Stimulated activated naive CD8-positive, alpha-beta T cell treated with anti-CD3 and anti-CD28 coated beads, Interleukin-15, amount 100 ng/mL, for 72 hours (primary cell): ENCODE measurements around the gene NUF2.
"Not testable (repeated sequence)": the region's sequence is repeated elsewhere in the genome, so short reads cannot be mapped to it uniquely, and the experiment has no call there.

Experiments
- ATAC-seq: fragments of 150-1000 bp; cut with Tn5 transposase; 2 replicates; pipeline ENCODE4 v1.10.0; 2021; ENCODE audit warnings: mild to moderate bottlenecking, moderate library complexity
- DNase-seq, 2 donors: peaks; one replicate each; pipeline ENCODE4 v3.0.0; 2021 to 2022
- H3K27ac Mint-ChIP-seq, 2 donors: one replicate each; pipeline ENCODE4 v1.8.0; 2022; ENCODE audit warnings: mild to moderate bottlenecking in 2 of 2, mixed read lengths in 2 of 2, moderate library complexity in 2 of 2
- H3K27me3 Mint-ChIP-seq: one replicate; pipeline ENCODE4 v1.8.0; 2022; ENCODE audit warnings: mixed read lengths
- H3K4me1 Mint-ChIP-seq: one replicate; pipeline ENCODE4 v1.8.0; 2022; ENCODE audit warnings: mild to moderate bottlenecking, mixed read lengths
- H3K4me3 Mint-ChIP-seq, 2 donors: one replicate each; pipeline ENCODE4 v1.8.0; 2022; ENCODE audit warnings: mild to moderate bottlenecking in 2 of 2, mixed read lengths in 2 of 2, moderate library complexity in 1 of 2
- H3K9me3 Mint-ChIP-seq, 2 donors: one replicate each; pipeline ENCODE4 v1.8.0; 2022; ENCODE audit warnings: mixed read lengths in 2 of 2

The NUF2 gene

DNA sequence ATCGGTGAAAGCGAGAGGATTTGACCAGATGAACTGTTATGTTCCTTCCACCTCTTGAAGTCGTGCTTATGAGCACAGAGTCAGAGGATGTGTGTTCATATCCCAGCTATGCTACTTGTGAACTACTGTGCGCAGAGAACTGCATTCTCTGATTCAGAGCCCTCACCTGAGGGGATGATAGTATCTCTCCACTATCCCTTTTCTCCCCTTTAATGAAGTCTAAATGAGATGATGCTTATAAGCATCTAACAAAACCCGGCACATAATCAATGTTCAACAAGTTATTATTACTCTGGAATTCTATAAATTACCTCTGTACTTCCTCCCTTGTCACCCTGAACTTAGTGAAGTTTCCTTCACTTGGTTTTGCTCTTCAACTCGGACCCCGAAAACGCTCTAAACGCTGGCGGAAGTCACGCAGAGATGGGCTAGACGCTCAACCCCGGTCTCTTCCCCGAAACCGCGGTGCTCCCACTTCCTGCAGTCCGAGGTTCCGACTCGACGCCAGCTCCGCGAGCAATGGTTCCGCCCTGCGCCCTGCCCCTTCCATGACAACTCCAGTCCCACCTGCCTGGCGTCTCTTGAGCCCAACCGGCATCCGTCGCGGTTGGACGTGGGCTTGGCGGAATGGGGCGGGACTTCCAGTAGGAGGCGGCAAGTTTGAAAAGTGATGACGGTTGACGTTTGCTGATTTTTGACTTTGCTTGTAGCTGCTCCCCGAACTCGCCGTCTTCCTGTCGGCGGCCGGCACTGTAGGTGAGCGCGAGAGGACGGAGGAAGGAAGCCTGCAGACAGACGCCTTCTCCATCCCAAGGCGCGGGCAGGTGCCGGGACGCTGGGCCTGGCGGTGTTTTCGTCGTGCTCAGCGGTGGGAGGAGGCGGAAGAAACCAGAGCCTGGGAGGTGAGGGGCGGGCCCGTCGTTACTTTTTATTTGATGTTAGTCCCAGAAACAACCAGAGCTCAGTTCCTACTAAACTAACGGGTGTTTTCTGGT, at the start of gene NUF2:
Gene NUF2, plus strand, starts transcription at position 644 of the 995 bp plus-strand sequence. CDS start 4,098 bp downstream, outside the sequence.
- Mint-ChIP-seq H3K4me1 (peaks cover 15% of the 10 kb centered on the region), H3K27ac (peak within 1 kb of the TSS; percentile 97 to 98), H3K4me3 (peak within 1 kb of the TSS; percentile 89 to 93), H3K9me3 (no peaks in the 10 kb centered on the region), H3K27me3 (no peaks in the 10 kb centered on the region)
- peak; percentile 97 for ATAC-seq
- DNase-seq: peak; percentile 97 to 99

DNA sequence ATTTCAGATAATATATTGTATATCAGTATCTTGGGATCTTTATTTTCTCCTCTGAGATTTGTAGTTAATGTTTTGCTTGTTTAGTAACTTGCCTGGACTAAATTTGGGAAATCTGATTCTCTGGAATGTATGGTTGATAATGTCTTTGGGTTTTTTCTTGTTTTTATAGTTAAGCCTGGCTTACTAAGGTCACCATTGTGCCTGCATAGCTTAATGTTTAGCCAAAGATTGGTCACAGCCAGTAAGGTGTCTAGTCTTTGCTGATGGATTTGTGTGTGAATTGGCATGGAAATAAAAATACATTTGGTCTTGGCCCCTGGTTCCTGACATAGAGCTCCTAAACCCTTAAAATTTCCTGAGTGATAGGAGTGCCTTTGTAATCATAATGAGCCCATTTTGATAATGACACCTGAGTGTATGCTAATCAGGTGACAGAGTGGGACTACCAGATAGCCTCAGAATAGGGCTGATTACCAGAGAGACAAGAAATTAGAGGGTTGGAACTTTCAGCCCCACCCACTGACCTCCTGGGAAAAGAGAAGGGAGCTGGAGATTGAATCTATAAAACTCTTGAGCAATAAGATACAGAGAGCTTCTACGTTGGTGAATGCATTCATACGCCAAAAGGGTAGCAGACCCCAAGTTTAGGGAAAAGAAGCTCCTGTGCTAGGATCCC, 47.9 kb upstream of the NUF2 start:
- H3K4me1 Mint-ChIP-seq: no peaks in the 10 kb centered on the region

DNA sequence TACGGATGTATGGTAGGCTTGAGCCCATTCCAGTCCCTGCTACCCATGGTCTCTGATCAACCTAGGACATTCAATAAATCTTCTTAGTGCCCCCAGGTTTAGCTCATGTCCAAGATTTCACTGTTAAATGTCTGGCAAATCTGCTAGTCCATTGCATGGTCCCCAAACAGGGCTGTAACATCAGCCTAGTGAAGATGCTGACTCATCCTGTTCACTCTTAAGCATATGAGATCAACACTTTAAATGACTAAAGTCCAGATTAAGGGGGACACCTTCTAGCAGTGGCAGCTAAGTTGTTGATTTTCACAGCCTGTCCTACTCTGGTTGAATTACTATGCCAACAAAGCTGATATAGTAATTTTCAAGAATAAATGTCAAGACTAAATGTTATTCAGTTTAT, 46.5 kb upstream of the NUF2 start:
- no peak overlapping the region for H3K4me3 Mint-ChIP-seq
- no peak for ATAC-seq

More for the DNA sequence above, 47.9 kb upstream of the NUF2 start:
- no peak for ATAC-seq
- H3K9me3 Mint-ChIP-seq: peaks cover 8 to 9% of the 10 kb centered on the region in 2 donors
- no peak overlapping the region for H3K4me3 Mint-ChIP-seq
- no peak overlapping the region for H3K27ac Mint-ChIP-seq
- no peaks in the 10 kb centered on the region for H3K27me3 Mint-ChIP-seq
- no peak for DNase-seq

DNA sequence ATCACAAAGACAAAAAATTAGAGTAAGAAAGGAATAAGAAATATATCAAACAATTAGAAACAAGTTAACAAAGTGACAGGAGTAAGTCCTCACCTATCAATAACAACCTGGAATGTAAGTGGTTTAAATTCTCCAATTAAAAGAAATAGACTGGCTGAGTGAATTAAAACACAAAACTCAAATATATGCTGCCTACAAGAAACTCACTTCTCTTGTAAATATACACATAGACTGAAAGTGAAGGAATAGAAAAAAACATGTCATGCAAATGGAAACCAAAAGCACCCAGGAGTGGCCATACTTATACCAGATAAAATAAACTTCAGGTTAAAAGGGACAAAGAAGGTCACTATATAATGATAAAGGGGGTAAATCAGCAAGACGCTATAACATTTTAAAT, 43.2 kb upstream of the NUF2 start:
- no peak for ATAC-seq
- peaks cover 17 to 37% of the 10 kb centered on the region in 2 donors for H3K9me3 Mint-ChIP-seq

More for the DNA sequence above, 46.5 kb upstream of the NUF2 start:
- Mint-ChIP-seq H3K27me3 (no peaks in the 10 kb centered on the region), H3K9me3 (peaks cover 17 to 21% of the 10 kb centered on the region in 2 donors), H3K4me1 (no peaks in the 10 kb centered on the region), H3K27ac (peak overlapping the region; percentile 19 to 30)
- DNase-seq: no peak

DNA sequence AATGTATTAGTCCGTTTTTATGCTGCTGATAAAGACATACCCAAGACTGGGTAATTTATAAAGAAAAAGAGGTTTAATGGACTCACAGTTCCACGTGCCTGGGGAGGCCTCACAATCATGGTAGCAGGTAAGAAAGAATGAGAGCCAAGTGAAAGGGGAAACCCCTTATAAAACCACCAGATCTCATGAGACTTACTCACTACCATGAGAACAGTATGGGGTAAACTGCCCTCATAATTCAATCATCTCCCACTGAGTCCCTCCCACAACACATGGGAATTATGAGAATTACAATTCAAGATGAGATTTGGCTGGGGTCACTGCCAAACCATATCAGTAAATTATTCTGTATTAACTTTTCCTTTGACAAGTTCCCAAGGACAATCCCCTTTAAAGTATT, 36.9 kb upstream of the NUF2 start:
- H3K27me3 Mint-ChIP-seq, H3K4me3 Mint-ChIP-seq, DNase-seq: not testable (repeated sequence)
- Mint-ChIP-seq H3K9me3 (peaks cover 2 to 18% of the 10 kb centered on the region in 2 donors), H3K4me1 (peaks cover 13% of the 10 kb centered on the region), H3K27ac (peak overlapping the region in 1 of 2 donors; percentile 31)
- peak; percentile 43 for ATAC-seq

More for the DNA sequence above, 43.2 kb upstream of the NUF2 start:
- no peaks in the 10 kb centered on the region for H3K4me1 Mint-ChIP-seq
- no peaks in the 10 kb centered on the region for H3K27me3 Mint-ChIP-seq
- no peak overlapping the region for H3K4me3 Mint-ChIP-seq
- no peak for DNase-seq
- no peak overlapping the region for H3K27ac Mint-ChIP-seq

DNA sequence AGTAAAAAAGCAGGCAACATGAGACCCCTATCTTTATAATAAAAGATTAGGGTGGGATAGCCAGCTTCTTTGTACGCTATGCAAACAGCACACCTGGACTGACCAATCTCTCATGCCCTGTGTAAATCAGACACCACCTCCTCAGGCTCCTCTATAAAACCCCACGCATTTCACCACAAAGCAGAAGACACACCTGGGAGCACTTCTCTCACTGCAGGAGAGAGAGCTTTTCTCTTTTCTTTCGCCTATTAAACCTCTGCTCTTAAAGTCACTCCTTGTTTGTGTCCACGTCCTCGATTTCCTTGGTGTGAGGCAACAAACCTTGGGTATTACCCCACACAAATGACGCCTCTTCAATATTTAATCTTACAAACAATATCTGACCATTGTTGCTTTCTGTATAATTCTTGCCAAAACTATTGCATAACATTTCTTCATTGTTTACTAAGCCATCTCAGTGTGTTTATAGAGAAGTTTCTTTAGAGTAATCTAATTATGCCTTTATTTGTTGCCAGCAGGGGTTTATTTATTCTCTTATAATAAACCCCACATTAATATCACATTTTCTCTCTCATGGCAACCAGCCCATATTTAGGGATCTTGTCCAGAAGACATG, 31.6 kb upstream of the NUF2 start:
- no peaks in the 10 kb centered on the region for H3K27me3 Mint-ChIP-seq
- DNase-seq (no peak), ATAC-seq (no peak)
- peaks cover 0 to 18% of the 10 kb centered on the region in 2 donors for H3K9me3 Mint-ChIP-seq
- H3K4me1 Mint-ChIP-seq: peaks cover 7% of the 10 kb centered on the region
- no peak overlapping the region for H3K27ac Mint-ChIP-seq
- H3K4me3 Mint-ChIP-seq: no peak overlapping the region

DNA sequence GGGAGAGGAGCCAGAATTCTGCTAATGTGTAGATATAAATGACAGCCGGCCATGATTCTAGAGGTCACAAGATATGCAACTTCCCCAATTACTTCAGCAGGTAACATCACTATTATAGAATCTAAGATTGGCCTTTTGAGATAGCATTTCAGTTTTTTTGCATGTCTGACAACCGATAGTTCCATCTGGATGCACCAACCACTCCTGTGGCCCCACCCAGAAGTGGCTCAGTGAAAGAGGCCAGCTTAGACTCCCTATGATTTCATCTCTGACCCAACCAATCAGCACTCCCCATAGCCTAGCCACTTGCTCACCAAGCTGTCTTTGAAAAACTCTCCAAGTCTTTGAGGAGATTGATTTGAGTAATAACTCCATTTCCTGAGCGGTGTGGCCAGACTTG, 30.3 kb upstream of the NUF2 start:
- peaks cover 7% of the 10 kb centered on the region for H3K4me1 Mint-ChIP-seq
- ATAC-seq (no peak), DNase-seq (no peak)
- H3K27me3 Mint-ChIP-seq: no peaks in the 10 kb centered on the region
- H3K9me3 Mint-ChIP-seq: peaks cover 0 to 19% of the 10 kb centered on the region in 2 donors
- no peak overlapping the region for H3K4me3 Mint-ChIP-seq
- no peak overlapping the region for H3K27ac Mint-ChIP-seq

DNA sequence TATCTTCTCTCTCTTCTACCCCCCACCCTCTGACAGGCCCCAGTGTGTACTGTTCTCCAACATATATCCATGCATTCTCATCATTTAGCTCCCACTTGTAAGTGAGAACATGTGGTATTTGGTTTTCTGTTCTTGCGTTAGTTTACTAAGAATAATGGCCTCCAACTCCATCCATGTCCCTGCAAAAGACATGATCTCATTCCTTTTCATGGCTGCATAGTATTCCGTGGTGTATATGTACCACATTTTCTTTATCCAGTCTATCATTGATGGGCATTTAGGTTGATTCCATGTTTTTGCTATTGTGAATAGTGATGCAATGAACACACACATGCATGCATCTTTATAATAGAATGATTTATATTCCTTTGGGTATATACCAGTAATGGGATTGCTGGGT, 29.6 kb upstream of the NUF2 start:
- H3K27me3 Mint-ChIP-seq, H3K27ac Mint-ChIP-seq, H3K4me1 Mint-ChIP-seq, H3K4me3 Mint-ChIP-seq, DNase-seq, ATAC-seq: not testable (repeated sequence)
- H3K9me3 Mint-ChIP-seq: peaks cover 0 to 19% of the 10 kb centered on the region in 2 donors

DNA sequence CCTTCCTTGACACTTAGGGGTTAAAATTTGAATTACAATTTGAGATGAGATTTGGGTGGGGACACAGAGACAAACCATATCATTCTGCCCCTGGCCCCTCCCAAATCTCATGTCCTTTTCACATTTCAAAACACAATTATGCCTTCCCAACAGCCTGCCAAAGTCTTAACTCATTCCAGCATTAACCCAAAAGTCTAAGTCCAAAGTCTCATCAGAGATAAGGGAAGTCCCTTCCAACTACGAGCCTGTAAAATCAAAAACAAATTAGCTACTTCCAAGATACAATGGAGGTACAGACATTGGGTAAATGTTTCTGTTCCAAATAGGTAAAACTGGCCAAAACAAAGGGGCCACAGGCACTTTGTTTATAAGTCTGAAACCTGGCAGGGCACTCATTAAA, 28.3 kb upstream of the NUF2 start:
- H3K27ac Mint-ChIP-seq, H3K27me3 Mint-ChIP-seq, H3K4me1 Mint-ChIP-seq, H3K4me3 Mint-ChIP-seq, DNase-seq, ATAC-seq: not testable (repeated sequence)
- H3K9me3 Mint-ChIP-seq: peaks cover 0 to 19% of the 10 kb centered on the region in 2 donors

DNA sequence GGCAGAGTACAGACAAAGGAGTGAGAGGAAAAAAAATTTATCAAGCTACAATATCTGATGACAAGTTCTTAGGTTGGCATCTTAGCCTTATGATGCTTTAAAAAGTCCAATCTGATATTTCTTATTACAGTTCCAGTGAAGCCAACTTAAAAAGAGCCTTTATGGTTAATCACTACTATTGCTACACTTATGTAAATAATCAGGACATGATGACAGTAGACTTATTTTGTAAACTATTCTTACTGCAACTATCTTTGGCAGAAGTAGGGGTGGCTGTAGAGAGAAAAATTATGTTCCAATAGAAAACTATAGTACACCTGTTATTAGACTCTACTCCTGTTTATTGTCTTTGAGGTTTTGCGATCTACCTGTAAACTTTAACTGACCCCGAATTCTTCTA, 25.8 kb upstream of the NUF2 start:
- no peaks in the 10 kb centered on the region for H3K27me3 Mint-ChIP-seq
- peaks cover 0 to 19% of the 10 kb centered on the region in 2 donors for H3K9me3 Mint-ChIP-seq
- H3K27ac Mint-ChIP-seq: no peak overlapping the region
- no peaks in the 10 kb centered on the region for H3K4me1 Mint-ChIP-seq
- no peak overlapping the region for H3K4me3 Mint-ChIP-seq
- DNase-seq: no peak
- ATAC-seq: no peak

DNA sequence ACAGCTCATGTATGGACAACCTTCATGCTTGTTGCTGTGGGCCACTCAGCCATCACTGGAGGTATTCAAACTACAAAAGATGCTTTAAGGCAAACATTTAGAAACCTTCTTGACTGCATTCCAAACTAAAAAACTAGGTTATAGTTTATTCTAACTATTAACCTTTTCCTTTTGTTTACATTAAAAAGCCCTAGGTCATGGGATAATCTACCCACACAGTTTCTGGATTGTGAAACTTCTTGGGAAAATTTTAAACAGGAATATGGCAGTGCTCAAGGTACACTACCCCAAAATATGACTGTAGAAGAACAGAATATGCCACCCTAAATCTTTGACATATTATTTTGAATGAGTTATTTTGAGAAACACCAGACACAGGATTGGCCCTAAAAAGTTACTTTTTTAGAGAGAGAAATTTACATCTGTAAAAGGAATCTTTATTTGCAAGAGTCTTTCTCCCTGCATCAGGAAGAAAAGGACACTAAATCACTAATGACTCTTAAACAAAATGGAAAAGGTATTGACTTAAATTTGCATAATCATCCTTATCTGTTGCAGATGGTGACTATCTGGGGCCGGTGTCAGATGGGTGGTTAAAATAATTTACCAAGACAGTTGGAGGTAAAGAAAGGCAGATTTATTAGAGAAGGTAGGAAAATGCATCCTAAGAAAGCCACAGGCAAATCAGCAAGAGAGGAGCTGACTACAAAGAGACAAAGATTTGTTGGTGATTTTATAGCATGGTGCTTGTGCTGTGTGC, 25.1 kb upstream of the NUF2 start:
- Mint-ChIP-seq H3K9me3 (peaks cover 0 to 19% of the 10 kb centered on the region in 2 donors), H3K27ac (no peak overlapping the region), H3K27me3 (no peaks in the 10 kb centered on the region), H3K4me1 (no peaks in the 10 kb centered on the region), H3K4me3 (no peak overlapping the region)
- no peak for DNase-seq
- no peak for ATAC-seq

DNA sequence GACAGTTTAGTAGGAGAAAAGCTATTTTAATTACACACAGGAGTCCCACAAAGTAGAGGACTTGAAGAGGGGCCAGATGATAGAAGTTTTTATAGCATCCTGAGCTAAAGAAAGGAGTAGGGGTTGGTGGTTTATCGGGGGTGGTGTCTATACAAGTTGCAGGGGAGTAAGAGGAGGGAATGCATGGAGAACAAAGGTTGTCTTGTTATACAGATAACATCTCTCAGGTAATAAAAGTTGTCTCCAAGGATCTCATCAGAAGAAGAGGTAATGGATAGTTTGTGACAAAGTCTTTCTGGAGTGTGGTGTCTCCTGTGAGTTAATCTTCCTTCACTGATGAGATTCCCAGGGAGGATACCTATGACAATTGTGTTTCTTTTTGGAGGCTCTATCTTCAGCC, 23.4 kb upstream of the NUF2 start:
- no peaks in the 10 kb centered on the region for H3K4me1 Mint-ChIP-seq
- ATAC-seq (no peak), DNase-seq (no peak)
- no peak overlapping the region for H3K4me3 Mint-ChIP-seq
- peaks cover 0 to 12% of the 10 kb centered on the region in 2 donors for H3K9me3 Mint-ChIP-seq
- H3K27ac Mint-ChIP-seq: peak overlapping the region in 1 of 2 donors; percentile 15
- no peaks in the 10 kb centered on the region for H3K27me3 Mint-ChIP-seq

DNA sequence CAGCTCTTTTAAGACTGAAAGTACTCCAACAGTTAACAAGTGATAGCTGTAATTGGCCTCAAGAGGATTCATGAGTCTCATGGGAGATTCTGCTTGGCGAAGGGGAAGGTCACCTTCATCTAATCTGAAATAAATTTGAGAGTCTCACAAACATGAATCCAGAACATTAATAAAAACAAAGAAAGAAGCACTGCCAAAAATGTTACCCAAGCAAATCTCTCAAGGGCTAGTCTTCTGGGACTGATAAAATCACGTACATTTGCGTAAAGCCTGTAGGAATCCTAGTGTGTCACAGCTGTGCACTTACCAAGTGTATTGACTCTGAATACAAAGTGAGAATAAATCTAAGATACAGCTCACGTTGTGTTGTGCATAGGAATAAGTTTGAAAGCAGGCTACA, 21.2 kb upstream of the NUF2 start:
- no peaks in the 10 kb centered on the region for H3K9me3 Mint-ChIP-seq
- H3K27ac Mint-ChIP-seq: no peak overlapping the region
- DNase-seq (no peak), ATAC-seq (no peak)
- H3K4me1 Mint-ChIP-seq: no peaks in the 10 kb centered on the region
- no peak overlapping the region for H3K4me3 Mint-ChIP-seq
- no peaks in the 10 kb centered on the region for H3K27me3 Mint-ChIP-seq

DNA sequence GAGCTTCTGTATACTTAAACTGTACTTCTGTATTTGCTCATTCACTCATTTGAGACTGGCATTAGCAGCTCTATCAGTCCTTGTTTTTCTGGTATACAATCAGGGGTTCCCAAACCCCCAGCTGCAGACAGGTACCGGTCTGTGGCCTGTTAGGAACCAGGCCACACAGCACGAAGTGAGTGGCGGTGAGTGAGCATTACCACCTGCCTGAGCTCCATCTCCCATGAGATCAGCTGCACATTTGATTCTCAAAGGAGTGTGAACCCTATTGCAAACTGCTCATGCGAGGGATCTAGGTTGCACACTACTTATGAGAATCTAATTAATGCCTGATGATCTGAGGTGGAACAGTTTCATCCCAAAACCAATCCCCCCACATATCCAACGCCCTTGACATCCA, 18.2 kb upstream of the NUF2 start:
- H3K27me3 Mint-ChIP-seq: no peaks in the 10 kb centered on the region
- ATAC-seq: no peak
- H3K4me1 Mint-ChIP-seq: no peaks in the 10 kb centered on the region
- DNase-seq: no peak
- no peak overlapping the region for H3K4me3 Mint-ChIP-seq
- no peaks in the 10 kb centered on the region for H3K9me3 Mint-ChIP-seq
- H3K27ac Mint-ChIP-seq: no peak overlapping the region

DNA sequence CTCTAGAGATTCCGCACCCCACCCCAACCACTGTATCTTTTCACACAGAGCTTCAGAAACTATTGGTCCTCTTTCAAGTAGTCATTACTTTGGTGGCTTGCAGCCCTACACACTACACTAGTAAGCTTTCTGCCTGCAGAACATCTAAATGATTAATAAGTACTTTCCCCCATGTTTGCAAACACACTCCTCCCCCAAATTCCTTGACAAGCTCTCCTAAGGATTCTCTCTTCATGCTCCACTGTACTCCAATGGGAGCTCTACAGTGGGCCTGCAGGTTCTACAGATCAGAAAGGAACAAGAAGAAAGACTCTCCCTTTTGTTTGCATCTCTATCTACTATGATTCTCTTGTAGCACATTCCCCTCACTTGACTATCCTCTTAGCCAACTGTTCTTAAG, 16.3 kb upstream of the NUF2 start:
- no peaks in the 10 kb centered on the region for H3K4me1 Mint-ChIP-seq
- DNase-seq: no peak
- no peaks in the 10 kb centered on the region for H3K27me3 Mint-ChIP-seq
- peak overlapping the region in 1 of 2 donors; percentile 79 for H3K27ac Mint-ChIP-seq
- ATAC-seq: no peak
- no peak overlapping the region for H3K4me3 Mint-ChIP-seq
- no peaks in the 10 kb centered on the region for H3K9me3 Mint-ChIP-seq
